Parathyroid adenoma (tissue), 2 donors: ENCODE data around the gene DDX1.
"Not testable (repeated sequence)": the region's sequence is repeated elsewhere in the genome, so short reads cannot be mapped to it uniquely, and the experiment has no call there.

ENCODE experiments used
- H2AFZ ChIP-seq: fragments of 300-600 bp; sonication (generic); one replicate; pipeline ENCODE4 v1.7.0; 2017; ENCODE audit warnings: antibody characterized with exemption, mild to moderate bottlenecking
- H3K27ac ChIP-seq: fragments of 300-600 bp; sonication (generic); one replicate; pipeline ENCODE4 v1.7.0; 2017
- H3K27me3 ChIP-seq: fragments of 300-600 bp; sonication (generic); one replicate; pipeline ENCODE4 v1.7.0; 2017; ENCODE audit warnings: low read length; ENCODE audit not compliant: control insufficient read depth, insufficient read depth
- H3K36me3 ChIP-seq: fragments of 300-600 bp; sonication (generic); one replicate; pipeline ENCODE4 v1.7.0; 2017; ENCODE audit warnings: low read length; ENCODE audit not compliant: control insufficient read depth, insufficient read depth
- H3K4me1 ChIP-seq: fragments of 300-600 bp; sonication (generic); one replicate; pipeline ENCODE4 v1.7.0; 2017; ENCODE audit warnings: control low read depth
- H3K4me2 ChIP-seq: fragments of 300-600 bp; sonication (generic); one replicate; pipeline ENCODE4 v1.7.0; 2017; ENCODE audit warnings: low read length
- H3K4me3 ChIP-seq: fragments of 300-600 bp; sonication (generic); one replicate; pipeline ENCODE4 v1.7.0; 2017; ENCODE audit warnings: low read depth, low read length
- H3K79me2 ChIP-seq: fragments of 300-600 bp; sonication (generic); one replicate; pipeline ENCODE4 v1.7.0; 2017; ENCODE audit warnings: control low read depth
- H3K9ac ChIP-seq: fragments of 300-600 bp; sonication (generic); one replicate; pipeline ENCODE4 v1.7.0; 2017; ENCODE audit warnings: mild to moderate bottlenecking
- H3K9me3 ChIP-seq: fragments of 300-600 bp; sonication (generic); one replicate; pipeline ENCODE4 v1.7.0; 2017; ENCODE audit warnings: low read length; ENCODE audit not compliant: control insufficient read depth
- TF ChIP-seq, protein P1 (sequence below): fragments of 300-600 bp; sonication (generic); IDR thresholded peaks from one replicate; pipeline ENCODE4 v1.7.0; 2017; ENCODE audit warnings: antibody characterized with exemption, mild to moderate bottlenecking
- donor health status: primary hyperparathyroidism.

DDX1 gene

GRCh38 chr2:15679386-15679924 is 87.8 kb downstream of the DDX1 start:
- no peak overlapping the region for H3K4me3 ChIP-seq
- H3K27ac ChIP-seq: no peak overlapping the region
- H3K9ac ChIP-seq: no peak overlapping the region
- no peaks in the 10 kb centered on the region for H3K79me2 ChIP-seq
- H3K27me3 ChIP-seq: no peaks in the 10 kb centered on the region
- H3K4me1 ChIP-seq: no peaks in the 10 kb centered on the region
- no peak overlapping the region for H3K4me2 ChIP-seq
- no peaks in the 10 kb centered on the region for H3K9me3 ChIP-seq
- TF ChIP-seq, protein P1, sequence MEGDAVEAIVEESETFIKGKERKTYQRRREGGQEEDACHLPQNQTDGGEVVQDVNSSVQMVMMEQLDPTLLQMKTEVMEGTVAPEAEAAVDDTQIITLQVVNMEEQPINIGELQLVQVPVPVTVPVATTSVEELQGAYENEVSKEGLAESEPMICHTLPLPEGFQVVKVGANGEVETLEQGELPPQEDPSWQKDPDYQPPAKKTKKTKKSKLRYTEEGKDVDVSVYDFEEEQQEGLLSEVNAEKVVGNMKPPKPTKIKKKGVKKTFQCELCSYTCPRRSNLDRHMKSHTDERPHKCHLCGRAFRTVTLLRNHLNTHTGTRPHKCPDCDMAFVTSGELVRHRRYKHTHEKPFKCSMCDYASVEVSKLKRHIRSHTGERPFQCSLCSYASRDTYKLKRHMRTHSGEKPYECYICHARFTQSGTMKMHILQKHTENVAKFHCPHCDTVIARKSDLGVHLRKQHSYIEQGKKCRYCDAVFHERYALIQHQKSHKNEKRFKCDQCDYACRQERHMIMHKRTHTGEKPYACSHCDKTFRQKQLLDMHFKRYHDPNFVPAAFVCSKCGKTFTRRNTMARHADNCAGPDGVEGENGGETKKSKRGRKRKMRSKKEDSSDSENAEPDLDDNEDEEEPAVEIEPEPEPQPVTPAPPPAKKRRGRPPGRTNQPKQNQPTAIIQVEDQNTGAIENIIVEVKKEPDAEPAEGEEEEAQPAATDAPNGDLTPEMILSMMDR: no peak
- no peaks in the 10 kb centered on the region for H3K36me3 ChIP-seq
- H2AFZ ChIP-seq: no peak overlapping the region

DNA sequence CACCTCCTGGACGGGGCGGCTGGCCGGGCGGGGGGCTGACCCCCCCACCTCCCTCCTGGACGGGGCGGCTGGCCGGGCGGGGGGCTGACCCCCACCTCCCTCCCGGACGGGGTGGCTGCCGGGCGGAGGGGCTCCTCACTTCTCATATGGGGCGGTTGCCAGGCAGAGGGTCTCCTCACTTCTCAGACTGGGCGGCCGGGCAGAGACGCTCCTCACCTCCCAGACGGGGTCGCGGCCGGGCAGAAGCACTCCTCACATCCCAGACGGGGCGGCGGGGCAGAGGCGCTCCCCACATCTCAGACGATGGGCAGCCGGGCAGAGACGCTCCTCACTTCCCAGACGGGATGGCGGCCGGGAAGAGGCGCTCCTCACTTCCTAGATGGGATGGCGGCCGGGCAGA is 88.5 kb downstream of the DDX1 start:
- not testable (repeated sequence) for H3K4me2 ChIP-seq, H3K27ac ChIP-seq, H3K4me1 ChIP-seq, H3K9me3 ChIP-seq, H3K4me3 ChIP-seq, H3K9ac ChIP-seq, H3K79me2 ChIP-seq, H3K27me3 ChIP-seq, H3K36me3 ChIP-seq, H2AFZ ChIP-seq
